ENCODE measurements around the gene FBXO36. TPM values are rescaled to one million over a fixed set of nuclear protein-coding genes. Genes with fewer than 3 reads are reported as not detected.

Gene FBXO36
- total and polyA plus RNA-seq, 2 of the 13 experiments (the other 11 are each of a cell fraction or from before 2014, with no cell fraction given), result 2.8 TPM

- TF ChIP-seq ZNF142 (CRISPR knock-in tag; IDR thresholded peaks at IDR 0.05), result no peak
- no peak for TF ChIP-seq RFXANK (CRISPR knock-in tag; IDR thresholded peaks at IDR 0.05)
- TF ChIP-seq ZMAT5 (CRISPR knock-in tag; IDR thresholded peaks at IDR 0.05; ENCODE audit: borderline replicate concordance, low read depth), result no peak
- TF ChIP-seq ZNF781 (CRISPR knock-in tag; IDR thresholded peaks at IDR 0.05; ENCODE audit: borderline replicate concordance, not compliant biosample characterization), result no peak
- no peak for TF ChIP-seq PRDM10 (CRISPR knock-in tag; IDR thresholded peaks at IDR 0.05; ENCODE audit: low read depth)
Observed at GRCh38 chr2:229942671-229943070, 20.4 kb downstream of the FBXO36 start (continued).

Data from HepG2 (cell line).